ELF-1 (cell line): Measurements from ENCODE around the gene OR2F2.

Experiments used
- DNase-seq: peaks from one replicate; pipeline ENCODE4 v3.0.0-alpha.2; 2016; ENCODE audit warnings: low read depth, low spot score

The OR2F2 gene

GRCh38 chr7:143934526-143935325 is at the start of gene OR2F2:
Gene OR2F2, plus strand, starts transcription at chr7:143935233. Its CDS starts 0 bp downstream, at chr7:143935233.
- DNase-seq, result no peak

- DNase-seq, result no peak
Measured at GRCh38 chr7:143885951-143886350, 49.1 kb upstream of the OR2F2 start.

- DNase-seq, result no peak
Measured at GRCh38 chr7:143886826-143887477, 48.1 kb upstream of the OR2F2 start.

GRCh38 chr7:143889068-143889467 is 46.0 kb upstream of the OR2F2 start:
- DNase-seq, result no peak

GRCh38 chr7:143890558-143890957 is 44.5 kb upstream of the OR2F2 start:
- DNase-seq, result no peak

GRCh38 chr7:143891457-143891856 is 43.6 kb upstream of the OR2F2 start:
- no peak for DNase-seq

- DNase-seq, result no peak
Measured at GRCh38 chr7:143892527-143893300, 42.3 kb upstream of the OR2F2 start.

GRCh38 chr7:143896667-143897066 is 38.4 kb upstream of the OR2F2 start:
- DNase-seq, result no peak

GRCh38 chr7:143898810-143899209 is 36.2 kb upstream of the OR2F2 start:
- no peak for DNase-seq

GRCh38 chr7:143900230-143900766 is 34.7 kb upstream of the OR2F2 start:
- peak; percentile 57 for DNase-seq

GRCh38 chr7:143901332-143901667 is 33.7 kb upstream of the OR2F2 start:
- peak; percentile 84 for DNase-seq

- DNase-seq, result peak; percentile 97
Measured at GRCh38 chr7:143901668-143902331, 33.2 kb upstream of the OR2F2 start, which contains the start of gene TCAF1. Gene TCAF1, minus strand, starts transcription at chr7:143902176. Its CDS starts 25,568 bp downstream, at chr7:143876608.

- no peak for DNase-seq
Measured at GRCh38 chr7:143902332-143902899, 32.6 kb upstream of the OR2F2 start.

GRCh38 chr7:143905509-143905908 is 29.5 kb upstream of the OR2F2 start:
- no peak for DNase-seq

- DNase-seq, result no peak
Measured at GRCh38 chr7:143906151-143906550, 28.9 kb upstream of the OR2F2 start.

GRCh38 chr7:143906895-143907294 is 28.1 kb upstream of the OR2F2 start:
- peak; percentile 72 for DNase-seq

GRCh38 chr7:143908120-143908519 is 26.9 kb upstream of the OR2F2 start:
- no peak for DNase-seq

- DNase-seq, result no peak
Measured at GRCh38 chr7:143909863-143910262, 25.2 kb upstream of the OR2F2 start.

GRCh38 chr7:143910473-143911248 is 24.4 kb upstream of the OR2F2 start:
- no peak for DNase-seq

- no peak for DNase-seq
Measured at GRCh38 chr7:143913945-143914615, 21.0 kb upstream of the OR2F2 start.
